ENCODE data around the gene FBXO36.

Gene FBXO36

GRCh38 chr2:229971298-229971790, 49.0 kb downstream of the FBXO36 start:
- DNase-seq, result no peak

GRCh38 chr2:229974266-229974665, 52.0 kb downstream of the FBXO36 start:
- DNase-seq, result no peak

- no peak for DNase-seq
Measured at GRCh38 chr2:229980431-229981184, 58.3 kb downstream of the FBXO36 start.

- DNase-seq, result peak; percentile 15 to 31
Measured at GRCh38 chr2:229993236-229993635, 70.9 kb downstream of the FBXO36 start.

- DNase-seq, result no peak
Measured at GRCh38 chr2:229996320-229996719, 74.0 kb downstream of the FBXO36 start.

GRCh38 chr2:229997565-229997964, 75.3 kb downstream of the FBXO36 start:
- no peak for DNase-seq

DNA sequence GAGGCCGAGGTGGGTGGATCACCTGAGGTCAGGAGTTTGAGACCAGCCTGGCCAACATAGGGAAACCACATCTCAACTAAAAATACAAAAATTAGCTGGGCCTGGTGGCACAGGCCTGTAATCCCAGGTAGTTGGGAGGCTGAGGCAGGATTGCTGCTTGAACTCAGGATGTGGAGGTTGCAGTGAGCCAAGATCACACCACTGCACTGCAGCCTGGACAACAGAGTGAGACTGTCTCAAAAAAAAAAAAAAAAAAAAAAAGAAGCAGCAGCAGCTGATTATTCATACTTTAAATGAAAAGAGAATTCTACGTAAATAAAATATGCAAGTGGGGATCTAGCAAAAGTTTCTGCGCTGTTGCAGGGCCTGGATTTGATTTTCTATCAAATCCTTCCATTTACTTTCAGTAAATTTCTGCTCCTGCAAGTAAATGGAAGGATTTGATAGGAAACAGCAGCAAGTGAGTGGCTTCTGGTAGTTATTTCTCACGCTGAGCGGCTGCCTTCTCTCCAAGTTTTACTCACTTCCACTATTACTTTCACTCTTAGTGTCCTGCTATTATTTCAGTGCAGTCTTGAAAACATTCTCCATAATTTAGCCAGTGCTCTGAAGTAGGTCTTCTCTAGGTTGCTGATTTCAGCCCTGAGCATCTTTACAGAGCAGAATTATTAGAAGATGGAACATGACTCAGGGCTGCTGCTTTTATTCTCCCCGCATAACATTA, 78.0 kb downstream of the FBXO36 start:
- DNase-seq, result no peak

DNA sequence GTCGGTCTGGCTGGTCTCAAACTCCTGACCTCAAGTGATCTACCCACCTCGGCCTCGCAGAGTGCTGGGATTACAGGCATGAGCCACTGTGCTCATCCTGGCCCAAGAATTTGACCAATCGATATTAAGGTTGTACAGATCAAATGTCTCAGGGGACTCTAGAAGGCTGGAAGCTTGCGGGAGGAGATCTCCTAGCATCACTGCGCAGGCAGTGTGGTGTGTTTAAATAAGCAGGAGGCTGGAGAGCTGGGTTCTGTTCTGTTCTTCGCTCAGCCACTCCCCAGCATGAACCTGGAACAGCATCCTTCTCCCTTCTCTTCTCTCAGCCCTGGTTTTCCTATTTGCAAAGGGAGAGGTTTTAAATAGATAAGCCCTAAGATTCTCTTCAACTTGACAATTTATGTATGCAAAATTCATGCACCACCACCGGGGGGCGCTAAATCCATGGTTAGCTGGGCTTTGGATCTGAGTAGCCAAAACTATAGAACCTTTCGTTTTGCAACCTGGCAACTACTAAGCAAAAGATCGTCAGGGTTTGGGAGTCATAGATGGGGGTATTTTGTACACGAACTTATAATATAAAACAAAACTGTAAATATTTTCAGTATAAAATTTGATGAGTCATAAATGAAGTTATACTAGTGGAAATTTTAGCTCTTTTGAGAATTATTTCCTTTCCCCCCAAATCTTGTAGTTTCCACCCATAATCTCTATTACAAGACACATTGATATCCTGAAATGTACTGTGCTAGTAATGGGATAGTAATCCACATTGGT, 85.8 kb downstream of the FBXO36 start:
- peak; percentile 56 to 93 for DNase-seq

DNA sequence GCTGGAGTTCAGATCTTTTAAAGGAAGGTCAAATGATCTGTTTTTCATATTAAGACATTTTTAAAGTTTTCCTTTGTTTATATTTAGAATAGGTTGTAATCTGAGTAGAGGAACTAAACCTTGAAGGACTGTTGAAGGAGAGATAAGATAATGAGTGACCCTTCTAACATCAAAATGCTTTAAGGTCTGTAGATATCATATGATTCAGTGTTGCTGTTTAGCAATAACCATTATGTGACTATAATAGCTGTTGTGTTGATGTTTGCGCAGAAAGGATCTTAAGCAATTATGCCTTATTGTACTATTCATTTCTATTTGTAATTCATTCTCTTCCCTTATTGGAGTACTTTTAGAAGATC, 86.4 kb downstream of the FBXO36 start:
- DNase-seq, result peak in 1 of 2 donors; percentile 6

GRCh38 chr2:230010501-230010900, 88.2 kb downstream of the FBXO36 start:
- no peak for DNase-seq

- no peak for DNase-seq
Measured at GRCh38 chr2:230011617-230012016, 89.3 kb downstream of the FBXO36 start.

DNA sequence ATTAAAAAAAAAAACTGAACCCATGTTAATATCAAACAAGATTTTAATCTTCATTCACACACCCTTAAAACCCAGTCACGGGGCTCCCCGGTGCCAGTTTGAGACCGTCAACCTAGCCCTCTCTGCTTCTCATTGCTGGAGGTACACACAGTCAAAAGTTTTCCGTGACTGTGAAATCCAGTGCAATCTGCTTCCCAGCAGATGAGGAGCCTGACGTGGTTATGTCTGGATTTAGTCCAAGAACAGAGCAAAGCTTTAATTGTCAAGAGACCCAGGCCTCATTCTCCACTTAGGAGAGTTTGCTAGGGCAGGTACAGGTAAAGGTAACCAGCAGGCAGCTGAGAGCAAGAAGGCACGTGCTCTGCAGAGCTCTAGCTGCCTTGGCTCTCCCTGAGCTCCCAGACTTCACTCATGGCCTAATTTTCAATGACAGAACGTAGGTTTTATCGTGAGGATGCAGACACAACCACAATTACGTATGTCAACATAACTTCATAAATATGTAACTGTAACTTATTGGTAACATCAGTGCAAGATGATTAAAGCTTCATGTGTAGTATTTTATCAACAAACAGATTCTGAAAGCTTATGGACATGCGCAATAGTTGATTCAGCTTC, 90.1 kb downstream of the FBXO36 start:
- DNase-seq, result no peak

DNA sequence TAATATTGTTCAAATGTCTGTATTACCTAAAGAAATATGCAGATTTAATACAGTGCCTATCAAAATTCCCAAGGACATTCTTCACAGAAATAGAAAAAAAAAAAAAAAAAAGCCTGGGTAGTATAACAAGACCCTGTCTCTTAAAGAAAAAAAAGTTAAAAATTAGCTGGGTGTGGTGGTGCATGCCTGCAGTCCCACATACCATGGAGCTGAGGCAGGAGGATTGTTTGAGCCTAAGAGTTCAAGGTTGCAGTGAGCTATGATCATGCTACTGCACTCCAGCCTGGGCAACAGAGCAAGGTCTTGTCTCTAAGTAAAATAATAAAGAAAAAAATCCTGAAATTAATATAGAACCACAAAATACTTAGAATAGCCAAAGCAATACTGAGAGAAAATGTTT, 94.5 kb downstream of the FBXO36 start:
- no peak for DNase-seq

DNA sequence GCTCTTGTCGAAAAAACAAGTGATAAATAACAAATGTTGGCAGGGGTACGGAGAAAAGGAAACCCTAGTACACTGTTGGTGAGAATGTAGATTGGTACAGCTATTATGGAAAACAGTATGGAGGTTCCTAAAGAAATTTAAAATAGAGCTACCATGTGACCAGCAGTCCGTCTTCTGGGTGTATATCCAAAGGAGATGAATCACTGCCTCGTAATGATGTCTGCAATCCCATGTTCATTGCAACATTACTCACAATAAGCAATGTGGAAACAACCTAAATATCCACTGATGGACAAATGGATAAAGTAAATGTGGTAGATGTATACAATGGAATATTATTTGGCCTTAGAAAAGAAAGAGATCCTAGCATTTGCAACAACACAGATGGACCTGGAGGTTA, 95.8 kb downstream of the FBXO36 start:
- DNase-seq, result peak; percentile 55 to 71

- no peak for DNase-seq
Measured at GRCh38 chr2:230019742-230020141, 97.4 kb downstream of the FBXO36 start.

DNA sequence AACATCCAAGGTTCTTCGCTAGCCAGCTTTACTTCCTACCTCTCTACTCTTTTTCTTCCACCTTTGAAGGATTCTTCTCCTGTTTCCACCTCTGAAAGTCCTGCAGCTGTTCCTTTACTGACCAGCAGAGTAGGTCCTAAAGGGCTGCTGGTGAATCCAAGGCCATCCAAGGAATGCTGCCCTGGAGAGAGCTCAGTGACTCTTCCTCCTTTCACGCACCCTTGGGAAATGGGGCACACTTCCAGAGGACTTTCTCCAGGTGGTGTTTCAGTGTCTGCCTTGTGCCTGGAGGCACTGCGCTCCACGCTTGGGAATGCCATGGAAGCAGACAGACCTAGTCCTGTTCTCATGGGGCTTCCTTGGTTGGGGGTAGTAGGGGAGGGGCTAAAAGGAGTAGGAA, 101.0 kb downstream of the FBXO36 start:
- no peak for DNase-seq

DNA sequence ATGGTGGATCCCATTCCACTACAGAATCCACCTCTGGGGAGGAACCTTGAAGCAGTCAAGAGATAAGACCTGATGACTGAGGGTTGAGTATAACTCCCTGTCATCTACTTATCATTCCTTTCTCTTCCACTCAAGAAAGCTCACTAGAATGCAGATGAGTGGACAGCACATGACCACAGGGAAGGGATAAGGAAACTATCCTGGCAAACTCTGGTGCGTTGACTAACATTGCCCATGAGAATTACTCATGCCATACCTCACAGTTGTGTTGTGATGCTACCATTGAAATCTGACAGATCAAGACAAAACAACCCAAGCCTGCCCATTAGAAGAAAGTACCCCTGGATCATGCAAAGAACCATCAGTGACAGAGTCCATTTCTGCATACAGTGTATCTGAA, 119.9 kb downstream of the FBXO36 start:
- DNase-seq, result no peak

GRCh38 chr2:230043025-230043424, 120.7 kb downstream of the FBXO36 start:
- DNase-seq, result no peak

- no peak for DNase-seq
Measured at GRCh38 chr2:230043461-230043860, 121.2 kb downstream of the FBXO36 start.

GRCh38 chr2:230046491-230046890, 124.2 kb downstream of the FBXO36 start:
- no peak for DNase-seq

GRCh38 chr2:230048010-230048671, 125.8 kb downstream of the FBXO36 start:
- DNase-seq, result no peak

- no peak for DNase-seq
Measured at GRCh38 chr2:230050136-230050535, 127.8 kb downstream of the FBXO36 start.

DNA sequence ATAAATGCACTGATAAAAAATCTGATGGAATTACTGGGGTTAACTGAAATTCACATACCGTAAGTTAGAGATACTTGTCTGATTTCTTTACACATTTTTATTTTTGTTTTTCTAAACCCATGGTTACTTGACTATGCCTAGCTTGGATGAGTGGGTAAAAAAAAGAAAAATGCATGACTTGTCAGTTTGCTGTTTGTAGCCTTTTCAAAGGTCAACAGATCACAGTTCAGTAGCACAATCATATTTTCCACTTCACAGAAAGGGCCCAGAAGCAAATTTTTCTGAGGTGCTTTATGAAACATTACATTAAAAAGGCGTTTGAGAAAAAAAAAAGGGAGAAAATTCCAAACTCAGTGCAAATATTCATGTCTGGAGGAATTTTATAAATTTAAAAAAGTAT, 130.0 kb downstream of the FBXO36 start:
- no peak for DNase-seq

Data from inflammatory macrophage treated with lipopolysaccharide for 1 hour (primary cell).